Tongue (tissue), 2 donors: Measurements from ENCODE around the gene ITGB7. TPM values are rescaled to one million over a fixed set of nuclear protein-coding genes. Genes with fewer than 3 reads are reported as not detected.
A peak's percentile ranks its signal among the peaks of the same experiment; 100 is the strongest.
"Not testable (repeated sequence)": the region's sequence is repeated elsewhere in the genome, so short reads cannot be mapped to it uniquely, and the experiment has no call there.

Experiments
- DNase-seq: peaks from one replicate; pipeline ENCODE4 v3.0.0-alpha.2; 2015
- total RNA-seq: library from RNA; depleted of rRNA; stranded (reverse); fragments of >200 nt; gene quantifications from one replicate; pipeline ENCODE4 v1.2.3, GENCODE V29; 2014

The ITGB7 gene
- total RNA-seq, 1 donor from 2014 or later = 1.2 TPM

- not testable (repeated sequence) for DNase-seq
Measured at GRCh38 chr12:53178803-53179202, 28.2 kb downstream of the ITGB7 start.

- not testable (repeated sequence) for DNase-seq
Measured at GRCh38 chr12:53177447-53177846, 29.6 kb downstream of the ITGB7 start.

GRCh38 chr12:53176750-53177149, 30.3 kb downstream of the ITGB7 start:
- DNase-seq = no peak

GRCh38 chr12:53174881-53175491, 32.1 kb downstream of the ITGB7 start:
- no peak for DNase-seq

- no peak for DNase-seq
Measured at GRCh38 chr12:53173085-53173715, 33.9 kb downstream of the ITGB7 start.

GRCh38 chr12:53172352-53172751, 34.7 kb downstream of the ITGB7 start:
- no peak for DNase-seq

GRCh38 chr12:53171725-53172329, 35.2 kb downstream of the ITGB7 start:
- peak; percentile 36 for DNase-seq

- no peak for DNase-seq
Measured at GRCh38 chr12:53170876-53171724, 36.0 kb downstream of the ITGB7 start.

- no peak for DNase-seq
Measured at GRCh38 chr12:53170215-53170614, 36.8 kb downstream of the ITGB7 start.

- DNase-seq = no peak
Measured at GRCh38 chr12:53169644-53170043, 37.4 kb downstream of the ITGB7 start.

GRCh38 chr12:53166837-53167236, 40.2 kb downstream of the ITGB7 start:
- no peak for DNase-seq

GRCh38 chr12:53163008-53163407, 44.0 kb downstream of the ITGB7 start:
- DNase-seq = not testable (repeated sequence)

GRCh38 chr12:53161119-53161911, 45.7 kb downstream of the ITGB7 start:
- no peak for DNase-seq

- no peak for DNase-seq
Measured at GRCh38 chr12:53160673-53161072, 46.4 kb downstream of the ITGB7 start.

- DNase-seq = no peak
Measured at GRCh38 chr12:53160000-53160399, 47.1 kb downstream of the ITGB7 start.

- DNase-seq = peak; percentile 88
Measured at GRCh38 chr12:53159195-53159839, 47.7 kb downstream of the ITGB7 start.

- DNase-seq = no peak
Measured at GRCh38 chr12:53152390-53152789, 54.7 kb downstream of the ITGB7 start.

GRCh38 chr12:53151039-53151438, 56.0 kb downstream of the ITGB7 start:
- no peak for DNase-seq

GRCh38 chr12:53147653-53148052, 59.4 kb downstream of the ITGB7 start:
- DNase-seq = no peak

- DNase-seq = no peak
Measured at GRCh38 chr12:53147181-53147580, 59.9 kb downstream of the ITGB7 start.
